Heart left ventricle (tissue), 16 donors: ENCODE data around the gene GOLGA8N. TPM values are rescaled to one million over a fixed set of nuclear protein-coding genes. Genes with fewer than 3 reads are reported as not detected.

Source experiments
- ATAC-seq, 4 donors: fragments of 200-7000 bp; cut with Tn5 transposase; one replicate each; pipeline ENCODE4 v1.9.1; 2020 to 2022; ENCODE audit warnings: moderate library complexity in 4 of 4, mild to moderate bottlenecking in 3 of 4, moderate number of reproducible peaks in 1 of 4
- DNase-seq, 5 donors: peaks; one replicate each; pipeline ENCODE4 v3.0.0-alpha.2; 2020
- H3K27ac ChIP-seq, 12 donors: fragments of 200-600 bp; sonication (generic) in 4 of 12; one replicate each; pipeline versions ENCODE4 v1.5.0 to v1.8.0; 2016 to 2022; ENCODE audit warnings: mild to moderate bottlenecking in 2 of 12
- H3K27me3 ChIP-seq, 9 donors: fragments of 200-600 bp; sonication (generic) in 2 of 9; one replicate each; pipeline versions ENCODE4 v1.5.1 to v1.8.0; 2016 to 2022; ENCODE audit warnings: mild to moderate bottlenecking in 3 of 9
- H3K36me3 ChIP-seq, 9 donors: fragments of 200-600 bp; sonication (generic) in 2 of 9; one replicate each; pipeline versions ENCODE4 v1.5.0 to v1.8.0; 2018 to 2022; ENCODE audit warnings: mild to moderate bottlenecking in 2 of 9
- H3K4me1 ChIP-seq, 12 donors: fragments of 200-600 bp; sonication (generic) in 4 of 12; one replicate each; pipeline versions ENCODE4 v1.5.0 to v1.8.0; 2016 to 2022; ENCODE audit warnings: mild to moderate bottlenecking in 3 of 12
- H3K4me3 ChIP-seq, 12 donors: fragments of 200-600 bp; sonication (generic) in 4 of 12; one replicate each; pipeline versions ENCODE4 v1.5.0 to v1.8.0; 2017 to 2022; ENCODE audit warnings: mild to moderate bottlenecking in 9 of 12, moderate library complexity in 4 of 12
- H3K9me3 ChIP-seq, 12 donors: fragments of 200-600 bp; sonication (generic) in 4 of 12; one replicate each; pipeline versions ENCODE4 v1.5.0 to v1.8.0; 2016 to 2022; ENCODE audit warnings: mild to moderate bottlenecking in 1 of 12
- POLR2A ChIP-seq, 2 donors: fragments of 450-650 bp; IDR thresholded peaks; one replicate each; pipeline ENCODE4 v1.6.1; 2017; ENCODE audit warnings: antibody characterized with exemption in 2 of 2, mild to moderate bottlenecking in 2 of 2, moderate library complexity in 2 of 2
- WGBS, 4 donors: extraction: QIAGEN DNeasy Blood & Tissue Kit in 2 of 4; methylation state at CpG; one replicate each; pipeline versions ENCODE4 v1.1.5 to v1.1.7; 2013 to 2018; 5-methylcytosine and 5-hydroxymethylcytosine counted together
- intact Hi-C, 10 donors: fragments of 100-400 bp; cut with DNase I; formaldehyde crosslinking; loops; one replicate each; pipeline versions ENCODE4 v1.11.1 to v1.14.2; 2022
- polyA plus RNA-seq, 2 donors: library from polyadenylated mRNA; stranded (reverse); fragments of 200-250 nt; gene quantifications; one replicate each; pipeline ENCODE4 v1.2.3, GENCODE V29; 2013
- total RNA-seq, 9 donors: library from RNA; depleted of rRNA in 2 of 9; stranded (reverse); fragments of >200 nt in 2 of 9; fragmentation: NEBNext Ultra II Directional in 3 of 9; extraction: Animal tissue kit (Norgen Biotek cat#: 25700) in 3 of 9; gene quantifications; one replicate each; pipeline versions ENCODE4 v1.1.0 to v1.2.4, GENCODE V29; 2016 to 2023
- TF ChIP-seq, protein P1 (sequence below), 12 donors: fragments of 200-600 bp; sonication (generic) in 4 of 12; IDR thresholded peaks; one replicate each; pipeline versions ENCODE4 v1.5.0 to v1.8.0; 2018 to 2022; ENCODE audit warnings: antibody characterized with exemption in 12 of 12, mild to moderate bottlenecking in 5 of 12
- donor health status: ischemic (EF 13 %, LVEDD 7.1; RV severe dilation, severe dysfunction).
- donor health status: healthy with polysubstance abuse.
- donor health status: DM: no; HTN: yes; CAD: no.
- donor health status: DM: no; HTN: no; CAD: no.
- donor health status: ischemic (EF 25% LVEDD 6.9; RV normal size, moderate dysfunction).
- donor health status: ischemic (EF 25% LVEDD 5.7; RV mildly dilated, moderate dysfunction).
- donor health status: healthy.
- donor health status: DM: yes; HTN: yes; CAD: no.
- donor health status: ischemic (EF 35%, LVEDD 5.7; RV mildly dilated, moderate dysfunction).
- donor health status: nonischemic (EF 11% LVEDD 7.7; RV severe dilation, severe dysfunction).
- donor health status: DM: yes; HTN: yes; CAD: no.
- donor health status: PGD.
- donor health status: ischemic (EF 29% LVEDD 5.4; RV normal size, mild dysfunction).
- donor health status: nonischemic (EF 23%, LVEDD 6.1; RV moderate dilation, normal function).

The GOLGA8N gene
- total and polyA plus RNA-seq, 11 donors, result 1.7 to 12.6 (median 5.1) TPM

GRCh38 chr15:32652178-32652577 is 58.9 kb downstream of the GOLGA8N start:
- Histone ChIP-seq H3K4me1 (no peaks in the 10 kb centered on the region), H3K27ac (no peak overlapping the region), H3K9me3 (no peaks in the 10 kb centered on the region), H3K36me3 (no peaks in the 10 kb centered on the region), H3K27me3 (no peaks in the 10 kb centered on the region), H3K4me3 (no peak overlapping the region)
- no peak for ATAC-seq
- DNase-seq, result no peak
- intact Hi-C loops, result loop anchor here in 1 of 10 donors (10.0 kb wide), 1 partner anchor 63 kb away; the partner anchor contains the start of gene GREM1
- no peak for TF ChIP-seq POLR2A (IDR thresholded peaks at IDR 0.05)
- TF ChIP-seq, protein P1, sequence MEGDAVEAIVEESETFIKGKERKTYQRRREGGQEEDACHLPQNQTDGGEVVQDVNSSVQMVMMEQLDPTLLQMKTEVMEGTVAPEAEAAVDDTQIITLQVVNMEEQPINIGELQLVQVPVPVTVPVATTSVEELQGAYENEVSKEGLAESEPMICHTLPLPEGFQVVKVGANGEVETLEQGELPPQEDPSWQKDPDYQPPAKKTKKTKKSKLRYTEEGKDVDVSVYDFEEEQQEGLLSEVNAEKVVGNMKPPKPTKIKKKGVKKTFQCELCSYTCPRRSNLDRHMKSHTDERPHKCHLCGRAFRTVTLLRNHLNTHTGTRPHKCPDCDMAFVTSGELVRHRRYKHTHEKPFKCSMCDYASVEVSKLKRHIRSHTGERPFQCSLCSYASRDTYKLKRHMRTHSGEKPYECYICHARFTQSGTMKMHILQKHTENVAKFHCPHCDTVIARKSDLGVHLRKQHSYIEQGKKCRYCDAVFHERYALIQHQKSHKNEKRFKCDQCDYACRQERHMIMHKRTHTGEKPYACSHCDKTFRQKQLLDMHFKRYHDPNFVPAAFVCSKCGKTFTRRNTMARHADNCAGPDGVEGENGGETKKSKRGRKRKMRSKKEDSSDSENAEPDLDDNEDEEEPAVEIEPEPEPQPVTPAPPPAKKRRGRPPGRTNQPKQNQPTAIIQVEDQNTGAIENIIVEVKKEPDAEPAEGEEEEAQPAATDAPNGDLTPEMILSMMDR (IDR thresholded peaks at IDR 0.05), result no peak
- WGBS, 4 donors, result 79 to 90% (median 85%) methylated on average over 3 of the region's 3 CpGs

DNA sequence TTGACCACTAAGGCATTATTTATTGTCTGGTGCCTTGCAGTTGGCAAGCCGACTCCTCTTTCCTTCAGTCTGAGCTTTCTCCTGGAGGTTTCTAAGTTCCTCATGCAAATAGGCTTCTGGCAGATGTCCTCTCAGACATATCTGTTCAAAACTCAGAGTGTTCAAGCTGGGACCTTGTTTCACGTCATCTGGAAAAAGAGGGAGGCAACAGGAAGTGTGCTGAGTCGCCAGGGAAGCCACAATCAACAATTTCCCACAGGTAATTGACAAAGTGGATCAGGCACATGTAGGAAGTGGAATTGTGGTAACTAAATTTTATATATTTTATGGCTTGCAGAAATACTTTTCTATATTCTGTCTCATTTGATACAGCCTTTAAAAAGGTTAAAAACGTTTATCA is 62.8 kb downstream of the GOLGA8N start:
- no peak for DNase-seq
- H3K36me3 ChIP-seq, result no peaks in the 10 kb centered on the region
- H3K27me3 ChIP-seq, result no peaks in the 10 kb centered on the region
- H3K4me1 ChIP-seq, result peaks cover 0 to 3% (median 0%) of the 10 kb centered on the region in 12 donors
- 60 to 74% (median 64%) methylated on average over 4 of the region's 4 CpGs for WGBS, 4 donors
- ATAC-seq, result no peak
- H3K9me3 ChIP-seq, result no peaks in the 10 kb centered on the region
- no peak overlapping the region for H3K27ac ChIP-seq
- TF ChIP-seq POLR2A (IDR thresholded peaks at IDR 0.05), result no peak
- TF ChIP-seq, protein P1 (IDR thresholded peaks at IDR 0.05), result no peak
- intact Hi-C loops, result loop anchor here in 2 of 10 donors (5.0 to 10.0 kb wide), 2 partner anchors 59 to 476 kb away; partner anchors contain the start of gene GREM1 (in 1 of the 2)
- no peak overlapping the region for H3K4me3 ChIP-seq

GRCh38 chr15:32656496-32656895 is 63.2 kb downstream of the GOLGA8N start:
- no peaks in the 10 kb centered on the region for H3K9me3 ChIP-seq
- no peak overlapping the region for H3K27ac ChIP-seq
- H3K4me1 ChIP-seq, result peaks cover 0 to 3% (median 0%) of the 10 kb centered on the region in 12 donors
- intact Hi-C loops, result loop anchor here in 2 of 10 donors (5.0 to 10.0 kb wide), 2 partner anchors 58 to 476 kb away; partner anchors contain the start of gene GREM1 (in 1 of the 2)
- H3K4me3 ChIP-seq, result no peak overlapping the region
- WGBS, 4 donors, result 90 to 96% (median 93%) methylated on average over 9 of the region's 9 CpGs
- H3K36me3 ChIP-seq, result no peaks in the 10 kb centered on the region
- no peak for TF ChIP-seq POLR2A (IDR thresholded peaks at IDR 0.05)
- TF ChIP-seq, protein P1 (IDR thresholded peaks at IDR 0.05), result no peak
- no peaks in the 10 kb centered on the region for H3K27me3 ChIP-seq
- ATAC-seq (no peak), DNase-seq (no peak)

Other genes with a start within 250 kb of the GOLGA8N start
- gene GOLGA8K, start 190.2 kb upstream of the GOLGA8N start, total RNA-seq, result under 1 TPM in 4 of 9 donors, not detected in 5; 0.20 to 0.56 (median 0.29) TPM
- gene GOLGA8K, start 190.2 kb upstream of the GOLGA8N start, polyA plus RNA-seq, result under 1 TPM; 0.30 to 0.32 TPM
- 1 to 10 TPM in 3 of 9 donors, under 1 TPM in 4, not detected in 2; 0.72 to 3.5 (median 0.95) TPM for gene GOLGA8O, start 137.8 kb upstream of the GOLGA8N start, total RNA-seq
- 1 to 10 TPM in 1 of 2 donors, under 1 TPM in 1; 0.42 to 1.3 TPM for gene GOLGA8O, start 137.8 kb upstream of the GOLGA8N start, polyA plus RNA-seq
- gene ARHGAP11A, start 22.0 kb downstream of the GOLGA8N start, total RNA-seq, result 10 to 100 TPM in 1 of 9 donors, 1 to 10 TPM in 6, under 1 TPM in 2; 0.91 to 11.1 (median 1.9) TPM
- under 1 TPM; 0.61 to 0.87 TPM for gene ARHGAP11A, start 22.0 kb downstream of the GOLGA8N start, polyA plus RNA-seq
- 1 to 10 TPM in 2 of 9 donors, under 1 TPM in 1, not detected in 6; 0.54 to 5.3 (median 1.1) TPM for gene SCG5, start 48.3 kb downstream of the GOLGA8N start, total RNA-seq
- under 1 TPM in 1 of 2 donors, not detected in 1; 0.54 TPM for gene SCG5, start 48.3 kb downstream of the GOLGA8N start, polyA plus RNA-seq
- gene GREM1, start 124.5 kb downstream of the GOLGA8N start, total RNA-seq, result 1 to 10 TPM in 1 of 9 donors, under 1 TPM in 3, not detected in 5; 0.07 to 2.3 (median 0.44) TPM
- under 1 TPM in 1 of 2 donors, not detected in 1; 0.04 TPM for gene GREM1, start 124.5 kb downstream of the GOLGA8N start, polyA plus RNA-seq